KOPT-K1 (cell line): Measurements from ENCODE around the gene FGF14.

Source experiments
- H3K27ac ChIP-seq: fragments of 200-600 bp; sonication (generic); 2 replicates; pipeline ENCODE4 v1.5.1; 2016; ENCODE audit warnings: antibody characterized with exemption, mild to moderate bottlenecking, low read depth, low read length; ENCODE audit not compliant: poor library complexity, severe bottlenecking
- H3K36me3 ChIP-seq: fragments of 200-600 bp; sonication (generic); 2 replicates; pipeline ENCODE4 v1.5.1; 2017; ENCODE audit warnings: antibody characterized with exemption, mild to moderate bottlenecking, low read length, moderate library complexity; ENCODE audit not compliant: insufficient read depth
- H3K9me3 ChIP-seq: fragments of 200-600 bp; sonication (generic); 2 replicates; pipeline ENCODE4 v1.5.1; 2017; ENCODE audit warnings: antibody characterized with exemption, low read length, mild to moderate bottlenecking; ENCODE audit not compliant: insufficient read depth, poor library complexity, severe bottlenecking

The FGF14 gene

DNA sequence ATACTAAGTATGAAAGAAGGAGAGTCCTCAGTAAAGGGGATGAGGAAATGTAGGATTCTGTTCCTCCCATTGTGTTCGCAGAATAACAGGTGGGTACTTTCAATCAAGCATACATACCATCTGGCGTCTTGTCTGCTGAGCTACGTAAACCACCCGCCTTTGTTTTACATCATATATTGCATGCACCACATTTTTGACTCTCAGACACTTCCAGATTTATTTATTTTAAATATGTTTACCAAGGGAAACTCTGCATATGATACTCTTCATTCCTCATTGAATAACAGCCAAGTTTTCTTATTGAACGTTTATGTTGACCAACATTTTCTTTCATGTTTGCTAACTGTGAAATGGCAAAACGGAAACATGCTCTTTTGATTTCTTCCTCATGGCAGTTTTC, 174.1 kb downstream of the FGF14 start:
- H3K36me3 ChIP-seq: no peaks in the 10 kb centered on the region
- no peak overlapping the region for H3K27ac ChIP-seq
- no peaks in the 10 kb centered on the region for H3K9me3 ChIP-seq

DNA sequence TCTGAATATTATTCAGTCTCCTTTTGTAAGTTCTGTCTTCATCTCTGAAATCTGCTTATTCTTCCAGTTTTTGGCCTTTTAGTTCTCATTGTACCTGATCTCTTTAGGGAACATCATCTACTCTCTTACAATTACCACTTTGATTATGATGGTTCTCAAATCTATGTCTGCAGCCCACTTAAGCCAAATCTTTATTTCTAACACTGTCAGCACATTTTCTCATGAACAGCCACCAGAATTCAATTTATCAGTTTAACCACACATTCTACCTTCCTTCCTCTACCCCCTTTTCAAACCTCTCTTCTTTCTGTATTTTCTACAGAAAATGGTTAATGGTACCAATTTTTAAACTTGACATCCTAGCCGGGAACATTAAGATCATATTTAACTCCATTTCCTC, 175.3 kb downstream of the FGF14 start:
- Histone ChIP-seq H3K9me3 (no peaks in the 10 kb centered on the region), H3K27ac (no peak overlapping the region), H3K36me3 (no peaks in the 10 kb centered on the region)

GRCh38 chr13:102225892-102226291, 176.0 kb downstream of the FGF14 start:
- no peaks in the 10 kb centered on the region for H3K9me3 ChIP-seq
- no peak overlapping the region for H3K27ac ChIP-seq
- H3K36me3 ChIP-seq: no peaks in the 10 kb centered on the region

DNA sequence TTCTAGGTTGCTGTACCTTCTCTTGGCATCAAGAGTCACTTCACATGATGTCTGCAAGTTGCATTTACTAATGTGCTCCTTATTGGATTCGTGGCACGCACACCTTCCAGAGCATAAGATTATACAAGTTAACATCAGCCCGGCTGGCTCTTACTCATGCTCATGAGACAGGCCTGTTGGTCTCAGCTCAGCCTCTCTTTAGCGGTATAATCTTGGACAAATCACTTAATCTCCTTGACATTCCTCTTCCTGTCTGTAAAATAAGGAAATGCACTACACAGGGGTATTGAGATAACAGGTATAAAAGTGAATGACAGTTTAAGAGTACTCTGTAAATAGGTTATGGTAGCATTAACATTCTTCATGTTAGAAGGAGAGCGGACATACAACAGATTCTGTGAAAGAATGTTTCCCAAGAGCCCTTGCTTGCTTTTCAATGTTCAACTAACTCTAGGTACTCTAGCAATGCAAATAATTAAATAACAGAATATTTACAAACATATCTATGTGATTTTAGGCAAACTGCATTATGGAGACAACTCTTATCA, 181.1 kb downstream of the FGF14 start:
- Histone ChIP-seq H3K27ac (no peak overlapping the region), H3K9me3 (no peaks in the 10 kb centered on the region), H3K36me3 (no peaks in the 10 kb centered on the region)

DNA sequence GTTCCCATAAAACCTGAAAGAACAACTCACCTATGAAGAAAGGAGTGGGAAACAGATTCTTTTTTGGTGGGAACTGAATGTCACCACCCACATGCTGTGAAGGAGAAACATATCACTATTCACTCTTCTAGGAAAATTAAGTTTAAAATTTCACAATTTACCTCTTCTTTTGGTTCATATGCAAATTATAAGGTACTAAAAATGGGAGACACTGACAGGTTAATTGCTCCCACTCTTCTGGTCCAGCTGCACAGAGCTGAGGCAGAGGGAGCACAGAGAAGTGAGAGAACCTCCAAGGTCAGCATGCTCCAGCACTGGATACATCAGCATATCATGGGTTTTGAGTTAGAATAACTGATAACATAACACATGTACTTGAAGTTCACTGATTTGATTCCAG, 186.9 kb downstream of the FGF14 start:
- Histone ChIP-seq H3K36me3 (no peaks in the 10 kb centered on the region), H3K9me3 (no peaks in the 10 kb centered on the region), H3K27ac (no peak overlapping the region)

GRCh38 chr13:102212729-102213128, 189.1 kb downstream of the FGF14 start:
- Histone ChIP-seq H3K9me3 (no peaks in the 10 kb centered on the region), H3K36me3 (no peaks in the 10 kb centered on the region), H3K27ac (no peak overlapping the region)

- Histone ChIP-seq H3K27ac (no peak overlapping the region), H3K9me3 (no peaks in the 10 kb centered on the region), H3K36me3 (no peaks in the 10 kb centered on the region)
Measured at GRCh38 chr13:102208347-102208746, 193.5 kb downstream of the FGF14 start.

GRCh38 chr13:102207680-102208342, 194.0 kb downstream of the FGF14 start:
- no peak overlapping the region for H3K27ac ChIP-seq
- H3K36me3 ChIP-seq: no peaks in the 10 kb centered on the region
- no peaks in the 10 kb centered on the region for H3K9me3 ChIP-seq

DNA sequence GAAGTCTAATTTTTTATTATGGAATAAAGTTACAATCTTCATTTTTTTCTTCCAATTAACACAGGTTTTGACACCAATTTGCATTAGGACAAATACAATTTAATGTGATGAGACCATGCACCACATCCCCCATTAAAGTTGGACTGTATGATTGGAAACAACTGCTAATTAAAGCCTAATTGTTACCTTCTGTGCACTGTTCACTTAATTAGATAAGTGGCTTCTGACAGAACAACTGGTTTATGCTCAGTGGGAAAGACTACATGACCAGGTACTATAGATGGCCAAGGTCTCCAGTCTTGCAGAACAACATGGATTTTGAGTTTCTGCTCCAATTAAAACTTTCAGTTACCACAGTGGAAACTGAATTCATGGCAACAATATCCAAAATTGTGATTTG, 198.1 kb downstream of the FGF14 start:
- H3K36me3 ChIP-seq: no peaks in the 10 kb centered on the region
- no peaks in the 10 kb centered on the region for H3K9me3 ChIP-seq
- H3K27ac ChIP-seq: no peak overlapping the region

- H3K9me3 ChIP-seq: no peaks in the 10 kb centered on the region
- no peak overlapping the region for H3K27ac ChIP-seq
- no peaks in the 10 kb centered on the region for H3K36me3 ChIP-seq
Measured at GRCh38 chr13:102198418-102199311, 203.2 kb downstream of the FGF14 start.

DNA sequence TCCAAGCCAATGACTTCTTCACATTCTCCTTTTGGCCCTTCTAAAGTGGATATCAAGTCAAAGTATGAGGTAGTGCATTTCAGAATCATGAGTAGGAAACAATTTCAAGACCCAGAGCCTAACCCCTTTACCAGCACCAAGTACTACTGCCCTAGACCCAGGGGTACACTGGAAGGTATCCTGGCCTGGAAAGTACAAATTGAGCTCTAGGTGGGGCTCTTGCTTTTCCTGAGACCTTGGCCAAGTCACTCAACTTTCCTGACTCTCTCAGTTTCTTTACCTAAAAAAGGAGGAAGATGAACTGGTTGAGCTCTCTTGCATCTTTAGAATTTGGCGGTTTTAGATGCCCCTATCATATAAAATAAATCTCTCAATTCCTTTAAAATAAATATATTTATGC, 204.7 kb downstream of the FGF14 start:
- H3K36me3 ChIP-seq: no peaks in the 10 kb centered on the region
- H3K27ac ChIP-seq: no peak overlapping the region

DNA sequence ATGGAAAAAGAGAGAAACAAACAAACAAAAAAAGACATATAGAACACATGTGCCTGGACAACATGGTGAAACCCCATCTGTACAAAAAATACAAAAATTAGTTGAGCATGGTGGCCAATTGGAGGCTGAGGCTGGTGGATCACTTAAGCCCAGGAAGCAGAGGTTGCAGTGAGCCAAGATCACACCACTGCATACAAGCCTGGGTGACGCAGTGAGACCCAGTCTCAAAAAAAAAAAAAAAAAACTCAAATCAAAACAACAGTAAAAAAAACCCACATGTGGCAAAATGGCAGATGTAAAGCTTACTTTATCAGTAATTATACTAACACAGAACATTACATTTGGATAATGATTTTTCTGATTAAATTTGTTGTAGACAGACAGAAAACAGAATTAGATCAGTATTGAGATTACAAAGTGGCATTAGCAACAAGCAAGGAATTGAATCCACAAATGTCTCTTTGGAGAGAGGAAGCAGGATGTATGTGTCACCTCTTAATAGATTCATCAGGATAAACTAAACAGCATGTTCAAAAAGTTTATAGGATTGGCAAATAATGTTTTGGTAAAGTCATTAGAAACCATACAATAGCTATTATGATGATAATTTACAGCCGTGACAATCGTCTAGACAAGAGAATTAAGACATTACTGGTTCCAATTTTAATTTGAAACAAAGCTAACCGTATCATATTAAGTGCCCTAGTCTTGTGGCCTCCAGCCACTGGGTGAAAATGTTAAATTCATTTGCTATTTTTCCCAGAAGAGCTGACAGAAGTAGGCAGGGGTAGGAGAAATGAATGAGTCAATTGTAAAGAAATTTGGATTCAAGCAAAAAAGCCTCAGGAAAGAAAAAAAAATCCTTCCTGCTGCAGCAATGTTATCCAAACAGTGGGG, 206.0 kb downstream of the FGF14 start:
- Histone ChIP-seq H3K36me3 (no peaks in the 10 kb centered on the region), H3K27ac (no peak overlapping the region), H3K9me3 (no peaks in the 10 kb centered on the region)

More for the DNA sequence above, 204.7 kb downstream of the FGF14 start:
- H3K9me3 ChIP-seq: no peaks in the 10 kb centered on the region

DNA sequence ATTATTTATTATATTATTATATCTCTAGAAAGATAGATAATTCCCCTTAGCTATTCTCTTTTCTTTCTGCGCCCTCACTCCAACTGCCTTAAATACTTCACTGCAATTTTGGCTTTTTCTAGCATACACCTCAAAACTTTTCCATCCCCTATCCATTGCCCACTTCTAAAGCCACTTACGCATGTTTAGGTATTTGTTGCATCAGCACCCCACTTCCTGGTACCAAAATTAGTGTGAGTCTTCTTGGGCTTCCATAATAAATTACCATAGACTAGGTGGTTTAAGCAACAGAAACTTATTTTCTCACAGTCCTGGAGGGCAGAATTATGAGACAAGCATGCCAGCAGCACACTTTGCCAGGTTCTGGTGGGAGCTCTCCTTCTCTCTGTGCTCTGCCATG, 209.0 kb downstream of the FGF14 start:
- H3K36me3 ChIP-seq: no peaks in the 10 kb centered on the region
- no peak overlapping the region for H3K27ac ChIP-seq
- H3K9me3 ChIP-seq: no peaks in the 10 kb centered on the region

DNA sequence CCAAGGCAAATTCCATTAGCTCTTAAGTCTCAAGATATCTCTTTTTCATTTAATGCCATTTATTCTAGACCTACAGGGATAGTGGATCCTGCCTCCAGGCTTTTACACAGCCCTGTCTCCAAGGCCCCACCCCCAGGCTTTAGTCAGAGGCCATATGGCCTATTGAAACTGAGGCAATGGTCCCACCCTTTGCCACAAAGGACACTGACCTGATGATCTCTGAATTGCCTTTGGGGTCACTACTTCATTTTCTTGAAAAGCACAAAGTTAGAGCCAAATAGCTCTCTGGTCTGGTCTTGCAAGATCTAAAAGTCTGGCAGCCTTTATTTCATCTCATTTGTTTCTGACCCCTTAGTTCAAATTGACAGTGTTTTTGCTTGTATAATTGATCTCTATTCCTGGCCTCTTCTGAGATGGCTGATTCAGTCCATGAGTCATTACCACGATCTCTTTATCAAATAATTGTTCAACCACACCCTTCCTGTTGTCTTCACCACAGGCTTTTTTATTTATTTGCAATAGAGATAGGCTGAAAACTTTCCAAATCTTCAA, 209.8 kb downstream of the FGF14 start:
- H3K9me3 ChIP-seq: no peaks in the 10 kb centered on the region
- no peak overlapping the region for H3K27ac ChIP-seq
- H3K36me3 ChIP-seq: no peaks in the 10 kb centered on the region
